Naive thymus-derived CD4-positive, alpha-beta T cell (primary cell): Measurements from ENCODE around the gene CPZ. TPM values are rescaled to one million over a fixed set of nuclear protein-coding genes. Genes with fewer than 3 reads are reported as not detected.
A peak's percentile ranks its signal among the peaks of the same experiment; 100 is the strongest.

Source experiments
- ATAC-seq: fragments of 150-1000 bp; cut with Tn5 transposase; 2 replicates; pipeline ENCODE4 v1.10.0; 2021; ENCODE audit warnings: mild to moderate bottlenecking, moderate library complexity
- CTCF ChIA-PET: fragments of 350-600 bp; sonication (Branson Sonifier 250); formaldehyde crosslinking; loops from one replicate; lab custom pipeline; 2021; ENCODE audit warnings: antibody characterized with exemption; lab: Charles Lee
- POLR2A ChIA-PET: fragments of 350-600 bp; sonication (Branson Sonifier 250); formaldehyde crosslinking; loops from one replicate; lab custom pipeline; 2021; ENCODE audit warnings: antibody characterized with exemption, inconsistent platforms; lab: Charles Lee
- DNase-seq, 9 donors: peaks; one replicate each; pipeline versions ENCODE4 v3.0.0 to v3.0.0-alpha.2; 2020 to 2022; ENCODE audit warnings: mixed read lengths in 1 of 9
- H3K27ac ChIP-seq: one replicate; pipeline ENCODE4 v1.7.0; 2013; ENCODE audit warnings: mild to moderate bottlenecking, low read depth, low read length, moderate library complexity
- H3K27me3 ChIP-seq, 2 donors: one replicate each; pipeline ENCODE4 v1.7.0; 2013; ENCODE audit warnings: low read length in 2 of 2, mild to moderate bottlenecking in 2 of 2, moderate library complexity in 2 of 2; ENCODE audit not compliant: control insufficient read depth in 2 of 2, insufficient read depth in 2 of 2
- H3K36me3 ChIP-seq, 3 experiments: 1 replicate in 2 of 3; 2 replicates in 1 of 3; pipeline ENCODE4 v1.7.0; 2013; ENCODE audit warnings: low read length in 3 of 3, mild to moderate bottlenecking in 3 of 3, moderate library complexity in 1 of 3; ENCODE audit not compliant: insufficient read depth in 3 of 3, control insufficient read depth in 2 of 3
- H3K4me1 ChIP-seq, 2 donors: one replicate each; pipeline ENCODE4 v1.7.0; 2013; ENCODE audit warnings: low read length in 2 of 2, mild to moderate bottlenecking in 2 of 2, moderate library complexity in 1 of 2; ENCODE audit not compliant: control insufficient read depth in 2 of 2, insufficient read depth in 2 of 2
- H3K4me3 ChIP-seq: 2 replicates; pipeline ENCODE4 v1.7.0; 2013; ENCODE audit warnings: mild to moderate bottlenecking, low read length
- H3K9me3 ChIP-seq, 3 experiments: 1 replicate in 2 of 3; 2 replicates in 1 of 3; pipeline ENCODE4 v1.7.0; 2013; ENCODE audit warnings: low read length in 3 of 3; ENCODE audit not compliant: control insufficient read depth in 2 of 3
- H3K27ac Mint-ChIP-seq, 9 donors: one replicate each; pipeline ENCODE4 v1.8.0; 2020 to 2022; ENCODE audit warnings: mixed read lengths in 9 of 9, mild to moderate bottlenecking in 8 of 9, moderate library complexity in 5 of 9, inconsistent platforms in 2 of 9
- H3K27me3 Mint-ChIP-seq, 5 donors: one replicate each; pipeline ENCODE4 v1.8.0; 2021 to 2022; ENCODE audit warnings: mixed read lengths in 5 of 5, mild to moderate bottlenecking in 1 of 5
- H3K36me3 Mint-ChIP-seq, 5 donors: one replicate each; pipeline ENCODE4 v1.8.0; 2020 to 2022; ENCODE audit warnings: mixed read lengths in 5 of 5, mild to moderate bottlenecking in 3 of 5, inconsistent platforms in 1 of 5
- H3K4me1 Mint-ChIP-seq, 7 donors: one replicate each; pipeline ENCODE4 v1.8.0; 2020 to 2022; ENCODE audit warnings: mixed read lengths in 7 of 7, mild to moderate bottlenecking in 3 of 7, inconsistent platforms in 1 of 7
- H3K4me3 Mint-ChIP-seq, 10 donors: one replicate each; pipeline ENCODE4 v1.8.0; 2020 to 2022; ENCODE audit warnings: mild to moderate bottlenecking in 10 of 10, mixed read lengths in 10 of 10, moderate library complexity in 6 of 10, inconsistent platforms in 2 of 10
- H3K9me3 Mint-ChIP-seq, 11 donors: one replicate each; pipeline ENCODE4 v1.8.0; 2020 to 2022; ENCODE audit warnings: mixed read lengths in 11 of 11, mild to moderate bottlenecking in 4 of 11, inconsistent platforms in 1 of 11, moderate library complexity in 1 of 11
- intact Hi-C, 2 donors: fragments of 100-400 bp; cut with micrococcal nuclease; formaldehyde crosslinking; loops; one replicate each; pipeline ENCODE4 v1.15.1; 2023
- polyA plus RNA-seq, 2 donors: library from polyadenylated mRNA; unstranded; fragments of 300-500 nt; fragmentation: Illumina TruSeq; gene quantifications; one replicate each; pipeline ENCODE4 v1.2.3, GENCODE V29; 2021
- total RNA-seq, 6 experiments: library from RNA in 5 of 6; stranded (reverse) in 5 of 6; gene quantifications; 1 replicate in 5 of 6; 2 replicates in 1 of 6; pipeline ENCODE4 v1.2.3 and lab custom pipeline; 2021 to 2026

The CPZ gene
- total RNA-seq (not detected), polyA plus RNA-seq (not detected), total RNA-seq (lab: John Stamatoyannopoulos, UW) (not detected)

DNA sequence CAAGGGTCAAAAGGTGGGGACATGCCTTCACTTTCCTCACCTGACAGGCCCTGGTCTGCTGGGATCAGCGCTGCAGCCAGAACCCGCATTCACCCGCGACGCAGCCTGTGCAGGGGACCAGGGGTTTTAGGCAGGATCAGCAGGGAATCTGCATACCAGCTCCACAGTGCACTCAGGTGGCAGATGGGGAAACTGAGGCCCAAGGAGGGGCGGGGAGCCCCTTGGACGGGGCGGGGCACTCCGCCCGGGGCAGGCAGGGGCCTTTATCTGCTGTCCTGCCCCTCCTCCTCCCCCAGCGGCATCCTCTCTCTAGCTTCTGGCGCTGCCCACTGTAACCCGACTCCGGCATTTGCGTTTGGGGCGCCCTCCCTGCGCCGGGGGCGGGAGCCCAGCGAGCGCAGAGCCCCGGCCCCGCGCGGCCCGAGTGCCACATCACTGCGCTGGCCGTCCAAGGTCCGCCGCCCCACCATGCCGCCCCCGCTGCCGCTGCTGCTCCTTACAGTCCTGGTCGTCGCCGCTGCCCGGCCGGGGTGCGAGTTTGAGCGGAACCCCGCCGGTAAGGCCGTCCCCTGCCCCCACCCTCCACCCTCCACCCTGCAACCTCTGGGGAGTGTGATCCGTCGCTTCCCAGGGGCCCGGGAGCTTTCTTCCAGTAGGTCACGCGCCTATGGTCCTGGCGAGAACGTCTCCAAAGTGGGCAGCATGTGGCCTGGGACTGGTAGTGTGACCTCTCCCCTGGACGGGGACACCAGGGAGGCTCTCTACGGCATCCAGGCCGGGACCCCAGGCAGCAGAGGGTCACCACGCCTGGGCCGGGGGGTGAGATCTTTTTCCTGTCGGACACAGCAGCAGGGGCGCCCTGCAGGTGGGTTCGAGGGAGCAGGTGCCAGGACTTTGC, at the start of gene CPZ:
Gene CPZ, plus strand, starts transcription at position 400 of the 898 bp plus-strand sequence. Its CDS starts 69 bp downstream, at position 469.
- H3K4me3 Mint-ChIP-seq: no peak within 1 kb of the TSS
- no peaks in the 10 kb centered on the region for H3K4me1 ChIP-seq
- intact Hi-C loops: no loop called here
- no peak within 1 kb of the TSS for H3K27ac Mint-ChIP-seq
- ChIA-PET POLR2A (no interaction called here), CTCF (no interaction called here)
- no peaks in the 10 kb centered on the region for H3K9me3 ChIP-seq
- peaks cover 12 to 53% (median 26%) of the 10 kb centered on the region in 5 donors for H3K27me3 Mint-ChIP-seq
- peaks cover 0 to 4% of the 10 kb centered on the region in 2 donors for H3K27me3 ChIP-seq
- no peaks in the 10 kb centered on the region for H3K36me3 Mint-ChIP-seq
- no peak for DNase-seq
- H3K36me3 ChIP-seq: no peaks in the 10 kb centered on the region
- H3K9me3 Mint-ChIP-seq: peaks cover 0 to 1% (median 0%) of the 10 kb centered on the region in 11 donors
- H3K4me1 Mint-ChIP-seq: peaks cover 0 to 3% (median 0%) of the 10 kb centered on the region in 7 donors
- ATAC-seq: peak; percentile 10
- no peak within 1 kb of the TSS for H3K4me3 ChIP-seq
- no peak within 1 kb of the TSS for H3K27ac ChIP-seq

- intact Hi-C loops: loop anchor here in 1 of 2 donors (10.0 kb wide), 1 partner anchor 298 kb away; no protein-coding TSS in a partner anchor
- peaks cover 0 to 11% (median 8%) of the 10 kb centered on the region in 7 donors for H3K4me1 Mint-ChIP-seq
- Histone ChIP-seq H3K4me1 (no peaks in the 10 kb centered on the region), H3K9me3 (no peaks in the 10 kb centered on the region), H3K4me3 (no peak overlapping the region), H3K36me3 (no peaks in the 10 kb centered on the region), H3K27me3 (no peaks in the 10 kb centered on the region), H3K27ac (no peak overlapping the region)
- H3K4me3 Mint-ChIP-seq: no peak overlapping the region
- ATAC-seq (no peak), DNase-seq (no peak)
- peaks cover 0 to 7% (median 0%) of the 10 kb centered on the region in 5 donors for H3K27me3 Mint-ChIP-seq
- POLR2A ChIA-PET: no interaction called here
- peaks cover 0 to 7% (median 0%) of the 10 kb centered on the region in 11 donors for H3K9me3 Mint-ChIP-seq
- H3K27ac Mint-ChIP-seq: no peak overlapping the region
- CTCF ChIA-PET: no interaction called here
- H3K36me3 Mint-ChIP-seq: no peaks in the 10 kb centered on the region
Observed at GRCh38 chr4:8542776-8543525, 49.6 kb upstream of the CPZ start.

- DNase-seq: no peak
- Histone ChIP-seq H3K27me3 (no peaks in the 10 kb centered on the region), H3K4me1 (no peaks in the 10 kb centered on the region), H3K27ac (no peak overlapping the region), H3K4me3 (no peak overlapping the region), H3K9me3 (no peaks in the 10 kb centered on the region), H3K36me3 (no peaks in the 10 kb centered on the region)
- peaks cover 0 to 11% (median 8%) of the 10 kb centered on the region in 7 donors for H3K4me1 Mint-ChIP-seq
- intact Hi-C loops: loop anchor here in 1 of 2 donors (10.0 kb wide), 1 partner anchor 299 kb away; no protein-coding TSS in a partner anchor
- H3K4me3 Mint-ChIP-seq: no peak overlapping the region
- no peak for ATAC-seq
- peaks cover 0 to 7% (median 0%) of the 10 kb centered on the region in 11 donors for H3K9me3 Mint-ChIP-seq
- H3K36me3 Mint-ChIP-seq: no peaks in the 10 kb centered on the region
- ChIA-PET CTCF (no interaction called here), POLR2A (no interaction called here)
- H3K27ac Mint-ChIP-seq: no peak overlapping the region
- peaks cover 0 to 7% (median 0%) of the 10 kb centered on the region in 5 donors for H3K27me3 Mint-ChIP-seq
Observed at GRCh38 chr4:8543623-8544022, 48.9 kb upstream of the CPZ start.

DNA sequence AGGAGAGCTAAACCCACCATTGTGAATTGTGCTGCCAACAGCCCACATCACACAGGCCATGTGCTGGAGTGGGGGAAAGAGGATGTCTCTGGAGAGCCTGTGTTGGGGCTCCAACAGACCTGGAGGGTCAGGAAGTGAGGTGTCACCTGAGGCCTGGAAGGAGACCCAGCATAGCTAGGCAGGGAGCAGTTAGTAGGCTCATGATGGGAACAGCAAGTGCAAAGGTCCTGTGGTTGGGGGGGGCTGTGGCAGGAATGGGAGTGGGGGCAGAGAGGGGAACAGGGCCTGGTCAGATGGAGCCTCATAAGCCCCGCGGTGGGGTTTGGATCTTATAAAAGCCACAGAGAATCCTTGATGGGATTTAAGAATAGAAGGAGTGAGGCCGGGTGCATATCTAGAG, 48.3 kb upstream of the CPZ start:
- intact Hi-C loops: loop anchor here in 1 of 2 donors (10.0 kb wide), 1 partner anchor 299 kb away; no protein-coding TSS in a partner anchor
- no peak overlapping the region for H3K4me3 ChIP-seq
- no peak overlapping the region for H3K27ac ChIP-seq
- H3K36me3 ChIP-seq: no peaks in the 10 kb centered on the region
- H3K4me1 ChIP-seq: no peaks in the 10 kb centered on the region
- ChIA-PET POLR2A (no interaction called here), CTCF (interaction anchor here (0.6 kb wide), 1 partner anchor 344 kb away, joined by 3 read pairs; no protein-coding TSS in a partner anchor)
- no peak for DNase-seq
- Mint-ChIP-seq H3K4me3 (no peak overlapping the region), H3K4me1 (peaks cover 0 to 10% (median 8%) of the 10 kb centered on the region in 7 donors), H3K27ac (no peak overlapping the region), H3K27me3 (peaks cover 0 to 7% (median 0%) of the 10 kb centered on the region in 5 donors), H3K9me3 (peaks cover 0 to 7% (median 0%) of the 10 kb centered on the region in 11 donors), H3K36me3 (no peaks in the 10 kb centered on the region)
- no peak for ATAC-seq
- no peaks in the 10 kb centered on the region for H3K9me3 ChIP-seq
- H3K27me3 ChIP-seq: no peaks in the 10 kb centered on the region

- POLR2A ChIA-PET: no interaction called here
- DNase-seq (no peak), ATAC-seq (no peak)
- H3K4me1 Mint-ChIP-seq: peaks cover 0 to 6% (median 4%) of the 10 kb centered on the region in 7 donors
- no peak overlapping the region for H3K27ac Mint-ChIP-seq
- no peaks in the 10 kb centered on the region for H3K27me3 ChIP-seq
- peaks cover 0 to 7% (median 0%) of the 10 kb centered on the region in 11 donors for H3K9me3 Mint-ChIP-seq
- H3K27ac ChIP-seq: no peak overlapping the region
- H3K27me3 Mint-ChIP-seq: peaks cover 0 to 7% (median 0%) of the 10 kb centered on the region in 5 donors
- H3K4me1 ChIP-seq: no peaks in the 10 kb centered on the region
- CTCF ChIA-PET: no interaction called here
- H3K9me3 ChIP-seq: no peaks in the 10 kb centered on the region
- H3K36me3 ChIP-seq: no peaks in the 10 kb centered on the region
- intact Hi-C loops: loop anchor here in 1 of 2 donors (10.0 kb wide), 1 partner anchor 300 kb away; no protein-coding TSS in a partner anchor
- H3K36me3 Mint-ChIP-seq: no peaks in the 10 kb centered on the region
- H3K4me3 ChIP-seq: no peak overlapping the region
- H3K4me3 Mint-ChIP-seq: no peak overlapping the region
Observed at GRCh38 chr4:8544741-8545438, 47.7 kb upstream of the CPZ start.

GRCh38 chr4:8545439-8545765, 47.2 kb upstream of the CPZ start:
- no peaks in the 10 kb centered on the region for H3K36me3 ChIP-seq
- H3K27ac Mint-ChIP-seq: no peak overlapping the region
- peaks cover 0 to 2% (median 0%) of the 10 kb centered on the region in 7 donors for H3K4me1 Mint-ChIP-seq
- no peak for DNase-seq
- H3K4me3 ChIP-seq: no peak overlapping the region
- CTCF ChIA-PET: no interaction called here
- ATAC-seq: no peak
- peaks cover 0 to 7% (median 0%) of the 10 kb centered on the region in 11 donors for H3K9me3 Mint-ChIP-seq
- no peaks in the 10 kb centered on the region for H3K4me1 ChIP-seq
- no peaks in the 10 kb centered on the region for H3K36me3 Mint-ChIP-seq
- H3K27me3 ChIP-seq: no peaks in the 10 kb centered on the region
- intact Hi-C loops: loop anchor here in 1 of 2 donors (10.0 kb wide), 1 partner anchor 301 kb away; no protein-coding TSS in a partner anchor
- POLR2A ChIA-PET: no interaction called here
- peaks cover 0 to 7% (median 0%) of the 10 kb centered on the region in 5 donors for H3K27me3 Mint-ChIP-seq
- H3K4me3 Mint-ChIP-seq: no peak overlapping the region
- no peak overlapping the region for H3K27ac ChIP-seq
- no peaks in the 10 kb centered on the region for H3K9me3 ChIP-seq
